SK-N-SH (cell line): ENCODE results near the gene SLC22A23. TPM values are rescaled to one million over a fixed set of nuclear protein-coding genes. Genes with fewer than 3 reads are reported as not detected.

ENCODE experiments used
- CTCF ChIA-PET: fragments of 300-600, 350-600 bp; formaldehyde crosslinking; extraction: SDS; loops from one replicate; lab custom pipeline; 2021; lab: Yijun Ruan, JAX
- POLR2A ChIA-PET: fragments of 350-600 bp; sonication (Branson Sonifier 250); formaldehyde crosslinking; extraction: SDS; loops from one replicate; lab custom pipeline; 2020; ENCODE audit warnings: antibody characterized with exemption, inconsistent platforms; lab: Yijun Ruan, JAX
- DNase-seq: peaks from one replicate; pipeline ENCODE4 v3.0.0; 2012
- H2AFZ ChIP-seq: fragments of 200-600 bp; sonication (generic); 2 replicates; pipeline ENCODE4 v1.8.1; 2016; ENCODE audit warnings: antibody characterized with exemption, mild to moderate bottlenecking, low read depth
- H3F3A ChIP-seq: fragments of 200-600 bp; sonication (generic); replicated peaks from 2 replicates; pipeline ENCODE3; 2016; ENCODE audit warnings: antibody characterized with exemption, mild to moderate bottlenecking; ENCODE audit not compliant: insufficient read depth
- H3K27ac ChIP-seq, 2 experiments: fragments of 200-500 bp in 1 of 2; fragments of 200-600 bp in 1 of 2; sonication (Bioruptor generic) in 1 of 2; sonication (generic), shearing (Covaris generic) in 1 of 2; 2 replicates each; pipeline versions ENCODE4 v1.5.1 to v1.6.1; 2014 to 2016; ENCODE audit warnings: low read depth in 2 of 2, inconsistent platforms in 1 of 2, low read length in 1 of 2, mild to moderate bottlenecking in 1 of 2, mixed read lengths in 1 of 2
- H3K27me3 ChIP-seq: fragments of 200-600 bp; sonication (generic), shearing (Covaris generic); 2 replicates; pipeline ENCODE4 v1.6.1; 2016; ENCODE audit warnings: mixed run types; ENCODE audit not compliant: insufficient read depth
- H3K36me3 ChIP-seq, 2 experiments: fragments of 200-500 bp in 1 of 2; fragments of 200-600 bp in 1 of 2; sonication (Bioruptor generic) in 1 of 2; sonication (generic) in 1 of 2; replicated peaks in 1 of 2; 2 replicates each; pipeline versions ENCODE3 to v1.5.1; 2014 to 2016; ENCODE audit warnings: low read length in 1 of 2, mild to moderate bottlenecking in 1 of 2; ENCODE audit not compliant: insufficient read depth in 2 of 2, control insufficient read depth in 1 of 2
- H3K4me1 ChIP-seq, 2 experiments: fragments of 200-500 bp in 1 of 2; fragments of 200-600 bp in 1 of 2; sonication (Bioruptor generic) in 1 of 2; sonication (generic), shearing (Covaris generic) in 1 of 2; 2 replicates each; pipeline versions ENCODE4 v1.5.1 to v1.6.1; 2014 to 2016; ENCODE audit warnings: low read depth in 1 of 2, low read length in 1 of 2, mixed run types in 1 of 2; ENCODE audit not compliant: insufficient read depth in 2 of 2, control insufficient read depth in 1 of 2
- H3K4me2 ChIP-seq: fragments of 200-600 bp; sonication (generic), shearing (Covaris generic); 2 replicates; pipeline ENCODE4 v1.6.1; 2017; ENCODE audit warnings: mixed run types
- H3K4me3 ChIP-seq, 2 experiments: fragments of 200-500 bp in 1 of 2; fragments of 200-600 bp in 1 of 2; sonication (Bioruptor generic) in 1 of 2; sonication (generic), shearing (Covaris generic) in 1 of 2; 2 replicates each; pipeline versions ENCODE4 v1.5.1 to v1.8.1; 2014 to 2016; ENCODE audit warnings: low read depth in 2 of 2, inconsistent platforms in 1 of 2, low read length in 1 of 2, mild to moderate bottlenecking in 1 of 2, mixed read lengths in 1 of 2, moderate library complexity in 1 of 2
- H3K79me2 ChIP-seq: fragments of 200-600 bp; sonication (generic); 2 replicates; pipeline ENCODE4 v1.8.1; 2017; ENCODE audit warnings: mild to moderate bottlenecking; ENCODE audit not compliant: insufficient read depth
- H3K9ac ChIP-seq: fragments of 200-600 bp; sonication (generic); 2 replicates; pipeline ENCODE4 v1.6.1; 2017; ENCODE audit warnings: mixed run types
- H3K9me2 ChIP-seq: fragments of 200-600 bp; sonication (generic); 2 replicates; pipeline ENCODE4 v1.6.1; 2017; ENCODE audit warnings: mixed run types
- H3K9me3 ChIP-seq: fragments of 200-600 bp; sonication (generic); 2 replicates; pipeline ENCODE4 v1.6.1; 2017; ENCODE audit warnings: mixed run types, mild to moderate bottlenecking, moderate library complexity
- H4K20me1 ChIP-seq: fragments of 200-600 bp; sonication (generic); 2 replicates; pipeline ENCODE4 v1.6.1; 2017; ENCODE audit warnings: mild to moderate bottlenecking, mixed run types; ENCODE audit not compliant: insufficient read depth
- CHD2 ChIP-seq: fragments of 150-350 bp; IDR thresholded peaks from 2 replicates; pipeline ENCODE4 v1.6.1; 2018; ENCODE audit warnings: low read length; ENCODE audit not compliant: partially characterized antibody
- CTCF ChIP-seq: fragments of 200-600 bp; sonication (generic); IDR thresholded peaks from 2 replicates; pipeline ENCODE4 v1.6.1; 2017; ENCODE audit warnings: antibody characterized with exemption, mild to moderate bottlenecking, moderate library complexity
- ELF1 ChIP-seq: IDR thresholded peaks from 2 replicates; pipeline ENCODE4 v1.4.0; 2012
- EP300 ChIP-seq, 2 experiments: IDR thresholded peaks; 2 replicates each; pipeline versions ENCODE4 v1.4.0 to v1.6.1; 2012; ENCODE audit warnings: borderline replicate concordance in 1 of 2, low read depth in 1 of 2, low read length in 1 of 2
- EZH2phosphoT487 ChIP-seq: fragments of 200-600 bp; sonication (generic); IDR thresholded peaks from 2 replicates; pipeline ENCODE4 v1.6.1; 2017; ENCODE audit warnings: low read depth, mixed run types, mild to moderate bottlenecking, antibody characterized with exemption, moderate library complexity, borderline replicate concordance
- GABPA ChIP-seq: IDR thresholded peaks from 2 replicates; pipeline ENCODE4 v1.4.0; 2012; ENCODE audit warnings: low read depth, mild to moderate bottlenecking
- GATA2 ChIP-seq: sonication (generic); formaldehyde crosslinking; IDR thresholded peaks from 2 replicates; pipeline ENCODE4 v1.5.0; 2020; ENCODE audit warnings: mild to moderate bottlenecking, missing genetic modification reagents
- JUND ChIP-seq: IDR thresholded peaks from 2 replicates; pipeline ENCODE4 v1.4.0; 2012
- MAX ChIP-seq: IDR thresholded peaks from 2 replicates; pipeline ENCODE4 v1.4.0; 2012; ENCODE audit warnings: low read depth
- MEF2A ChIP-seq: IDR thresholded peaks from 2 replicates; pipeline ENCODE4 v1.4.0; 2012; ENCODE audit warnings: low read depth, borderline replicate concordance
- NRF1 ChIP-seq: IDR thresholded peaks from 2 replicates; pipeline ENCODE4 v1.6.1; 2012; ENCODE audit warnings: low read depth, mild to moderate bottlenecking, low read length
- POLR2AphosphoS5 ChIP-seq: IDR thresholded peaks from 2 replicates; pipeline ENCODE4 v1.6.1; 2012; ENCODE audit warnings: low read depth, low read length
- RAD21 ChIP-seq: IDR thresholded peaks from 2 replicates; pipeline ENCODE4 v1.6.1; 2012; ENCODE audit warnings: mild to moderate bottlenecking, low read length
- RCOR1 ChIP-seq: fragments of 150-350 bp; IDR thresholded peaks from 2 replicates; pipeline ENCODE4 v1.6.1; 2017; ENCODE audit warnings: antibody characterized with exemption, low read length
- SIN3A ChIP-seq: IDR thresholded peaks from 2 replicates; pipeline ENCODE4 v1.6.1; 2012; ENCODE audit warnings: low read depth, mild to moderate bottlenecking, low read length, moderate library complexity, borderline replicate concordance
- SMC3 ChIP-seq: IDR thresholded peaks from 2 replicates; pipeline ENCODE4 v1.6.1; 2012; ENCODE audit warnings: low read depth, low read length, improper control_type of control experiment
- TCF12 ChIP-seq: IDR thresholded peaks from 2 replicates; pipeline ENCODE4 v1.4.0; 2012
- TEAD4 ChIP-seq: IDR thresholded peaks from 2 replicates; pipeline ENCODE4 v1.4.0; 2012; ENCODE audit warnings: mild to moderate bottlenecking, borderline replicate concordance; ENCODE audit not compliant: insufficient read depth
- YY1 ChIP-seq: IDR thresholded peaks from 2 replicates; pipeline ENCODE4 v1.4.0; 2012; ENCODE audit warnings: low read depth, mild to moderate bottlenecking
- WGBS: methylation state at CpG from one replicate; pipeline ENCODE4 v1.1.6; 2017; ENCODE audit warnings: low lambda C conversion rate; 5-methylcytosine and 5-hydroxymethylcytosine counted together
- polyA plus RNA-seq, 3 experiments: library from polyadenylated mRNA; depleted of rRNA; stranded (reverse); fragments of >200 nt; gene quantifications; 2 replicates each; pipeline ENCODE4 v1.2.3, GENCODE V29; 2012
- TF ChIP-seq, protein P1 (sequence below): IDR thresholded peaks from 2 replicates; pipeline ENCODE4; 2012
- TF ChIP-seq, protein P2 (sequence below): IDR thresholded peaks from 2 replicates; pipeline ENCODE4 v1.4.0; 2012; ENCODE audit warnings: low read depth, borderline replicate concordance
- TF ChIP-seq, protein P3 (sequence below): fragments of 150-350 bp; IDR thresholded peaks from 2 replicates; pipeline ENCODE4 v1.6.1; 2017; ENCODE audit warnings: antibody characterized with exemption, low read length, low read depth, borderline replicate concordance

SLC22A23 gene
- polyA plus RNA-seq, 1 of the 3 experiments (the other 2 are of a cell fraction), result not detected

- Histone ChIP-seq H3K4me3 (no peak overlapping the region), H3K36me3 (no peaks in the 10 kb centered on the region), H3K9me2 (no peaks in the 10 kb centered on the region), H3K79me2 (no peaks in the 10 kb centered on the region), H3K27me3 (peaks cover 31% of the 10 kb centered on the region; the same call in 1 of the 2 replicates), H3F3A (peaks cover 5% of the 10 kb centered on the region), H2AFZ (no peak overlapping the region), H3K27ac (no peak overlapping the region), H3K4me2 (no peak overlapping the region), H3K4me1 (peaks cover 0 to 9% of the 10 kb centered on the region in 2 experiments; a peak in 1 of 4 replicates), H4K20me1 (no peaks in the 10 kb centered on the region), H3K9ac (no peak overlapping the region), H3K9me3 (no peaks in the 10 kb centered on the region)
- POLR2A ChIA-PET, result no interaction called here
- CTCF ChIA-PET, result no interaction called here
- no peak for DNase-seq
- 59% methylated on average over 5 of the region's 8 CpGs for WGBS
- TF ChIP-seq, protein P1, sequence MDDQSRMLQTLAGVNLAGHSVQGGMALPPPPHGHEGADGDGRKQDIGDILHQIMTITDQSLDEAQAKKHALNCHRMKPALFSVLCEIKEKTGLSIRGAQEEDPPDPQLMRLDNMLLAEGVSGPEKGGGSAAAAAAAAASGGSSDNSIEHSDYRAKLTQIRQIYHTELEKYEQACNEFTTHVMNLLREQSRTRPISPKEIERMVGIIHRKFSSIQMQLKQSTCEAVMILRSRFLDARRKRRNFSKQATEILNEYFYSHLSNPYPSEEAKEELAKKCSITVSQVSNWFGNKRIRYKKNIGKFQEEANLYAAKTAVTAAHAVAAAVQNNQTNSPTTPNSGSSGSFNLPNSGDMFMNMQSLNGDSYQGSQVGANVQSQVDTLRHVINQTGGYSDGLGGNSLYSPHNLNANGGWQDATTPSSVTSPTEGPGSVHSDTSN, result no peak
- TF ChIP-seq ELF1, result no peak
- TF ChIP-seq RCOR1, result no peak
- no peak for TF ChIP-seq YY1
- TF ChIP-seq, protein P2, sequence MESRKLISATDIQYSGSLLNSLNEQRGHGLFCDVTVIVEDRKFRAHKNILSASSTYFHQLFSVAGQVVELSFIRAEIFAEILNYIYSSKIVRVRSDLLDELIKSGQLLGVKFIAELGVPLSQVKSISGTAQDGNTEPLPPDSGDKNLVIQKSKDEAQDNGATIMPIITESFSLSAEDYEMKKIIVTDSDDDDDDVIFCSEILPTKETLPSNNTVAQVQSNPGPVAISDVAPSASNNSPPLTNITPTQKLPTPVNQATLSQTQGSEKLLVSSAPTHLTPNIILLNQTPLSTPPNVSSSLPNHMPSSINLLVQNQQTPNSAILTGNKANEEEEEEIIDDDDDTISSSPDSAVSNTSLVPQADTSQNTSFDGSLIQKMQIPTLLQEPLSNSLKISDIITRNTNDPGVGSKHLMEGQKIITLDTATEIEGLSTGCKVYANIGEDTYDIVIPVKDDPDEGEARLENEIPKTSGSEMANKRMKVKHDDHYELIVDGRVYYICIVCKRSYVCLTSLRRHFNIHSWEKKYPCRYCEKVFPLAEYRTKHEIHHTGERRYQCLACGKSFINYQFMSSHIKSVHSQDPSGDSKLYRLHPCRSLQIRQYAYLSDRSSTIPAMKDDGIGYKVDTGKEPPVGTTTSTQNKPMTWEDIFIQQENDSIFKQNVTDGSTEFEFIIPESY, result no peak
- TF ChIP-seq POLR2AphosphoS5, result no peak
- TF ChIP-seq, protein P3, sequence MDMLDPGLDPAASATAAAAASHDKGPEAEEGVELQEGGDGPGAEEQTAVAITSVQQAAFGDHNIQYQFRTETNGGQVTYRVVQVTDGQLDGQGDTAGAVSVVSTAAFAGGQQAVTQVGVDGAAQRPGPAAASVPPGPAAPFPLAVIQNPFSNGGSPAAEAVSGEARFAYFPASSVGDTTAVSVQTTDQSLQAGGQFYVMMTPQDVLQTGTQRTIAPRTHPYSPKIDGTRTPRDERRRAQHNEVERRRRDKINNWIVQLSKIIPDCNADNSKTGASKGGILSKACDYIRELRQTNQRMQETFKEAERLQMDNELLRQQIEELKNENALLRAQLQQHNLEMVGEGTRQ, result no peak
- no peak for TF ChIP-seq NRF1
These were observed 96.7 kb downstream of the SLC22A23 start for GRCh38 chr6:3359973-3360726.

DNA sequence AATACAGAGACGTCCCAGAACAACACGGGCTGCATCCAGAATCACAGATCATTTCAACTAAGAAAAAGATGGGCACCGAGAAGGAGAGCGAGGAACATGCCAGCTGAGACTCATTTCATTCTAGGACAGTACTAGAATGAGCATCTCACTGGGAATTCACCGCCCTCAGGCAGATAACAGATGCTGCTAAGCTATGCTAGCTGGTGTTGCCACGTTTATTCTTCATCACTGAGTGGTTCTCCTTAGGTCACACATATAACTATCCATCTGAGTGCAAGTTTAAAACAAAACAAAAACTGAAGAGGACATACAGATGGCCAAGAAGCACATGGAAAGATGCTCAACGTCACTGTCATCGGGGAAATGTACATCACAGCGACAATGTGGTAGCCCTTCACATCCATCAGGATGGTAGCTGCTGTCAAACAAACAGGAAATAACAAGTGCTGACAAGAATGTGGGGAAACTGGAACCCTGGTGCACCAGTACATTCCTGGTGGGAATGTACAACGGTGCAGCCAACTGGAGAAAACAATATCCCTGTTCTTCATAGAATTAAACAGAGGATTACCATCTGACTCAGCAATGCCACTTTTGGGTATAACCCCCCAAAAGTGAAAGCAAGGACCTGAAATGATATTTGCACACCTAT, 97.6 kb downstream of the SLC22A23 start:
- Histone ChIP-seq H3K4me3 (no peak overlapping the region), H2AFZ (no peak overlapping the region), H4K20me1 (no peaks in the 10 kb centered on the region), H3K4me1 (peaks cover 0 to 9% of the 10 kb centered on the region in 2 experiments; a peak in 1 of 4 replicates), H3K27me3 (peaks cover 26% of the 10 kb centered on the region; the same call in 1 of the 2 replicates), H3K4me2 (no peak overlapping the region), H3K9ac (no peak overlapping the region), H3K36me3 (no peaks in the 10 kb centered on the region), H3K27ac (no peak overlapping the region), H3F3A (peaks cover 5% of the 10 kb centered on the region), H3K79me2 (no peaks in the 10 kb centered on the region), H3K9me2 (no peaks in the 10 kb centered on the region), H3K9me3 (no peaks in the 10 kb centered on the region)
- WGBS, result 47% methylated on average over 10 of the region's 10 CpGs
- CTCF ChIA-PET, result no interaction called here
- POLR2A ChIA-PET, result no interaction called here
- no peak for DNase-seq
- no peak for TF ChIP-seq RAD21
- TF ChIP-seq MEF2A, result no peak
- TF ChIP-seq SIN3A, result no peak
- TF ChIP-seq SMC3, result no peak
- no peak for TF ChIP-seq GATA2 (CRISPR knock-in tag)
- TF ChIP-seq NRF1, result no peak
- TF ChIP-seq TEAD4, result no peak
- TF ChIP-seq GABPA, result no peak
- no peak for TF ChIP-seq EP300 (IDR thresholded peaks at IDR 0.05; ENCODE audit: borderline replicate concordance in 1 of 2, low read depth in 1 of 2, low read length in 1 of 2)
- no peak for TF ChIP-seq CTCF
- no peak for TF ChIP-seq CHD2
- TF ChIP-seq MAX, result no peak
- no peak for TF ChIP-seq TCF12
- no peak for TF ChIP-seq EZH2phosphoT487
- TF ChIP-seq JUND, result no peak
